DOHH2 (cell line): ENCODE data around the gene CBX4.

ENCODE experiments used
- H3F3A ChIP-seq: fragments of 200-600 bp; sonication (generic), shearing (Covaris generic); 2 replicates; pipeline ENCODE4 v1.6.0; 2016; ENCODE audit warnings: antibody characterized with exemption, mild to moderate bottlenecking; ENCODE audit not compliant: control insufficient read depth, insufficient read depth
- H3K27ac ChIP-seq: fragments of 200-600 bp; sonication (generic); 2 replicates; pipeline ENCODE4 v1.5.1; 2014; ENCODE audit warnings: low read depth, mild to moderate bottlenecking, low read length, moderate library complexity
- H3K27me3 ChIP-seq: fragments of 200-600 bp; sonication (generic); 2 replicates; pipeline ENCODE4 v1.6.1; 2014; ENCODE audit warnings: mild to moderate bottlenecking, low read length, mixed read lengths; ENCODE audit not compliant: control insufficient read depth
- H3K36me3 ChIP-seq: fragments of 200-600 bp; sonication (generic); 2 replicates; pipeline ENCODE4 v1.6.1; 2014; ENCODE audit warnings: mild to moderate bottlenecking, low read length, moderate library complexity, mixed read lengths; ENCODE audit not compliant: control insufficient read depth
- H3K4me1 ChIP-seq: fragments of 200-600 bp; sonication (generic); 2 replicates; pipeline ENCODE4 v1.6.1; 2014; ENCODE audit warnings: mild to moderate bottlenecking, low read length, mixed read lengths; ENCODE audit not compliant: control insufficient read depth
- H3K4me2 ChIP-seq: fragments of 200-600 bp; sonication (generic); 2 replicates; pipeline ENCODE4 v1.6.0; 2014; ENCODE audit warnings: mild to moderate bottlenecking, low read length, moderate library complexity
- H3K4me3 ChIP-seq: fragments of 200-600 bp; sonication (generic); 2 replicates; pipeline ENCODE4 v1.5.1; 2014; ENCODE audit warnings: mild to moderate bottlenecking, low read length, mixed read lengths
- H3K79me2 ChIP-seq: fragments of 200-600 bp; sonication (generic); 2 replicates; pipeline ENCODE4 v1.6.1; 2014; ENCODE audit warnings: mild to moderate bottlenecking, low read length, mixed read lengths; ENCODE audit not compliant: control insufficient read depth
- H3K9me2 ChIP-seq: fragments of 200-600 bp; sonication (generic); replicated peaks from 2 replicates; pipeline ENCODE4 v1.6.1; 2014; ENCODE audit warnings: mild to moderate bottlenecking, low read length, mixed read lengths; ENCODE audit not compliant: control insufficient read depth
- H3K9me3 ChIP-seq: fragments of 200-600 bp; sonication (generic); 2 replicates; pipeline ENCODE4 v1.6.1; 2014; ENCODE audit warnings: antibody characterized with exemption, low read length, mixed read lengths; ENCODE audit not compliant: control insufficient read depth, insufficient read depth
- H4K20me1 ChIP-seq: fragments of 200-600 bp; sonication (generic); 2 replicates; pipeline ENCODE4 v1.6.0; 2014; ENCODE audit warnings: low read depth, mild to moderate bottlenecking, antibody characterized with exemption, low read length, moderate library complexity; ENCODE audit not compliant: control insufficient read depth, insufficient read depth
- EZH2phosphoT487 ChIP-seq: fragments of 200-600 bp; sonication (generic); IDR thresholded peaks from 2 replicates; pipeline ENCODE4 v1.6.1; 2017; ENCODE audit warnings: borderline replicate concordance, mild to moderate bottlenecking, antibody characterized with exemption, low read length, moderate library complexity, mixed read lengths
- TF ChIP-seq, protein P1 (sequence below): fragments of 200-600 bp; sonication (generic); IDR thresholded peaks from one replicate; pipeline ENCODE4 v1.5.1; 2014; ENCODE audit warnings: antibody characterized with exemption, mild to moderate bottlenecking, low read depth, low read length; ENCODE audit not compliant: poor library complexity, severe bottlenecking

The CBX4 gene

GRCh38 chr17:79820959-79821330 is 18.3 kb downstream of the CBX4 start:
- no peak overlapping the region for H3K27ac ChIP-seq
- H3K4me2 ChIP-seq = no peak overlapping the region

GRCh38 chr17:79819534-79820276 is 19.5 kb downstream of the CBX4 start:
- Histone ChIP-seq H3K9me3 (no peaks in the 10 kb centered on the region), H4K20me1 (no peaks in the 10 kb centered on the region), H3F3A (no peaks in the 10 kb centered on the region), H3K4me3 (no peak overlapping the region), H3K4me1 (peaks cover 9% of the 10 kb centered on the region), H3K27ac (no peak overlapping the region), H3K27me3 (no peaks in the 10 kb centered on the region), H3K4me2 (no peak overlapping the region; the same call in 1 of the 2 replicates), H3K79me2 (no peaks in the 10 kb centered on the region), H3K36me3 (no peaks in the 10 kb centered on the region), H3K9me2 (no peaks in the 10 kb centered on the region)
- no peak for TF ChIP-seq EZH2phosphoT487
- TF ChIP-seq, protein P1, sequence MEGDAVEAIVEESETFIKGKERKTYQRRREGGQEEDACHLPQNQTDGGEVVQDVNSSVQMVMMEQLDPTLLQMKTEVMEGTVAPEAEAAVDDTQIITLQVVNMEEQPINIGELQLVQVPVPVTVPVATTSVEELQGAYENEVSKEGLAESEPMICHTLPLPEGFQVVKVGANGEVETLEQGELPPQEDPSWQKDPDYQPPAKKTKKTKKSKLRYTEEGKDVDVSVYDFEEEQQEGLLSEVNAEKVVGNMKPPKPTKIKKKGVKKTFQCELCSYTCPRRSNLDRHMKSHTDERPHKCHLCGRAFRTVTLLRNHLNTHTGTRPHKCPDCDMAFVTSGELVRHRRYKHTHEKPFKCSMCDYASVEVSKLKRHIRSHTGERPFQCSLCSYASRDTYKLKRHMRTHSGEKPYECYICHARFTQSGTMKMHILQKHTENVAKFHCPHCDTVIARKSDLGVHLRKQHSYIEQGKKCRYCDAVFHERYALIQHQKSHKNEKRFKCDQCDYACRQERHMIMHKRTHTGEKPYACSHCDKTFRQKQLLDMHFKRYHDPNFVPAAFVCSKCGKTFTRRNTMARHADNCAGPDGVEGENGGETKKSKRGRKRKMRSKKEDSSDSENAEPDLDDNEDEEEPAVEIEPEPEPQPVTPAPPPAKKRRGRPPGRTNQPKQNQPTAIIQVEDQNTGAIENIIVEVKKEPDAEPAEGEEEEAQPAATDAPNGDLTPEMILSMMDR = no peak

More at GRCh38 chr17:79820959-79821330, 18.3 kb downstream of the CBX4 start:
- no peaks in the 10 kb centered on the region for H3K79me2 ChIP-seq
- H3K27me3 ChIP-seq = no peaks in the 10 kb centered on the region
- no peak overlapping the region for H3K4me3 ChIP-seq
- H3F3A ChIP-seq = no peaks in the 10 kb centered on the region
- no peaks in the 10 kb centered on the region for H4K20me1 ChIP-seq
- H3K4me1 ChIP-seq = peaks cover 12% of the 10 kb centered on the region
- no peaks in the 10 kb centered on the region for H3K9me2 ChIP-seq
- TF ChIP-seq, protein P1 = no peak
- TF ChIP-seq EZH2phosphoT487 = no peak
- no peaks in the 10 kb centered on the region for H3K36me3 ChIP-seq
- H3K9me3 ChIP-seq = no peaks in the 10 kb centered on the region

GRCh38 chr17:79819085-79819484 is 20.2 kb downstream of the CBX4 start:
- H3K4me1 ChIP-seq = peaks cover 12% of the 10 kb centered on the region
- no peak overlapping the region for H3K4me3 ChIP-seq
- no peaks in the 10 kb centered on the region for H3K9me3 ChIP-seq
- H3K9me2 ChIP-seq = no peaks in the 10 kb centered on the region
- no peaks in the 10 kb centered on the region for H3F3A ChIP-seq
- TF ChIP-seq, protein P1 = no peak
- no peak for TF ChIP-seq EZH2phosphoT487
- H3K36me3 ChIP-seq = no peaks in the 10 kb centered on the region
- no peaks in the 10 kb centered on the region for H4K20me1 ChIP-seq
- 0 out of 2 replicates have a peak, but pooled peaks cover 3% of the 10 kb centered on the region for H3K27me3 ChIP-seq
- H3K79me2 ChIP-seq = no peaks in the 10 kb centered on the region
- no peak overlapping the region for H3K4me2 ChIP-seq
- H3K27ac ChIP-seq = no peak overlapping the region
